ENCODE measurements around the gene TRRAP. TPM values are rescaled to one million over a fixed set of nuclear protein-coding genes. Genes with fewer than 3 reads are reported as not detected.

Gene TRRAP
- polyA plus RNA-seq, 1 donor from 2014 or later: 12.9 TPM

DNA sequence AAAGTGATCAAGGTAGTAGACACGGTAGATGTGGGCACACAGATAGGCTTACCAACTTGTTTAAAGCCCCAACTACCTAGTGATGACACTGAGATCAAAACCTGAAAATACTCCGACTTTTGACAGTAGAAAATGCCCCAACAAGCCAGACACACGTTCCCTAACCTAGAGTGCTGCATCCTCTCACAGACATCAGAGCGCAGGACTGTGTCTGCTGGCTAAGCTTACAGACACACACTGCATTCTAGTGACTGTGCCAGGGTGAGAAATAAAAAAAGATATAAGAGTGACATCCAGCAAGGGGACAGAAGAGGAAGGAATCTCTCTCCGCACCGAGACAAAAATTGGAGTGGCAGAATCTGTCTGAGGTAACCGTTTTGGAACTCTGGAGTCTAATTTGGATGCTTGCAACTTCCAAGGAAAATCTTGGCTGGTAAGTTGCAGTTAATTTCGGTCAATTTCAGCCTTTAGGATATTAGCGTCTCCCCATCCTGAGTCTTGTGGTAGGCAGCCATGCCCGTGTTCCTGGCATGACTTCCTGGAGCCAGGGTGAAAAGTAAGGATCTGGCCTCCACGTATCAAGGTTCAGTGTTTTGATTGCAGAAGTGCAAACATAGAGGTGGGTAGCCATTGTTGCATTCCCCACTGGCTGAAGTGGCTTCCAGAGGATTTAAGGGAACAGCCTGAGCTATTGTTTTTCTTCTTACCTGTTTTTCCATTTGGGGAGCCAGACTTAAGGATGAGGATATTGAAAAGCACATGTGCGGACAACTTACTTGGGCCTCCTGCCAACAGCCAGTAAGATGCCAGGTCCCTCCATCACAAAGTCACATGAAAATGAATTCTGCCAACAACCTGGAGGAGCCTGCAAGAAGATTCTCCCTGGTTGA, 141.4 kb downstream of the TRRAP start:
- TF ChIP-seq SMC3 (conservative IDR thresholded peaks at IDR 0.05; ENCODE audit: poor library complexity) (no peak), TAF1 (IDR thresholded peaks at IDR 0.05; ENCODE audit: low read depth) (no peak), EZH2 (IDR thresholded peaks at IDR 0.05; ENCODE audit: borderline replicate concordance, insufficient read depth, low read length, poor library complexity, severe bottlenecking) (no peak), MXI1 (conservative IDR thresholded peaks at IDR 0.05; ENCODE audit: poor library complexity, severe bottlenecking) (no peak), RAD21 (conservative IDR thresholded peaks at IDR 0.05) (no peak), EP300 (conservative IDR thresholded peaks at IDR 0.05; ENCODE audit: poor library complexity, severe bottlenecking) (no peak), POLR2AphosphoS5 (IDR thresholded peaks at IDR 0.05) (no peak)
- TF ChIP-seq, protein P1, sequence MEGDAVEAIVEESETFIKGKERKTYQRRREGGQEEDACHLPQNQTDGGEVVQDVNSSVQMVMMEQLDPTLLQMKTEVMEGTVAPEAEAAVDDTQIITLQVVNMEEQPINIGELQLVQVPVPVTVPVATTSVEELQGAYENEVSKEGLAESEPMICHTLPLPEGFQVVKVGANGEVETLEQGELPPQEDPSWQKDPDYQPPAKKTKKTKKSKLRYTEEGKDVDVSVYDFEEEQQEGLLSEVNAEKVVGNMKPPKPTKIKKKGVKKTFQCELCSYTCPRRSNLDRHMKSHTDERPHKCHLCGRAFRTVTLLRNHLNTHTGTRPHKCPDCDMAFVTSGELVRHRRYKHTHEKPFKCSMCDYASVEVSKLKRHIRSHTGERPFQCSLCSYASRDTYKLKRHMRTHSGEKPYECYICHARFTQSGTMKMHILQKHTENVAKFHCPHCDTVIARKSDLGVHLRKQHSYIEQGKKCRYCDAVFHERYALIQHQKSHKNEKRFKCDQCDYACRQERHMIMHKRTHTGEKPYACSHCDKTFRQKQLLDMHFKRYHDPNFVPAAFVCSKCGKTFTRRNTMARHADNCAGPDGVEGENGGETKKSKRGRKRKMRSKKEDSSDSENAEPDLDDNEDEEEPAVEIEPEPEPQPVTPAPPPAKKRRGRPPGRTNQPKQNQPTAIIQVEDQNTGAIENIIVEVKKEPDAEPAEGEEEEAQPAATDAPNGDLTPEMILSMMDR (IDR thresholded peaks at IDR 0.05; ENCODE audit: poor library complexity, severe bottlenecking): no peak
- TF ChIP-seq, protein P2, sequence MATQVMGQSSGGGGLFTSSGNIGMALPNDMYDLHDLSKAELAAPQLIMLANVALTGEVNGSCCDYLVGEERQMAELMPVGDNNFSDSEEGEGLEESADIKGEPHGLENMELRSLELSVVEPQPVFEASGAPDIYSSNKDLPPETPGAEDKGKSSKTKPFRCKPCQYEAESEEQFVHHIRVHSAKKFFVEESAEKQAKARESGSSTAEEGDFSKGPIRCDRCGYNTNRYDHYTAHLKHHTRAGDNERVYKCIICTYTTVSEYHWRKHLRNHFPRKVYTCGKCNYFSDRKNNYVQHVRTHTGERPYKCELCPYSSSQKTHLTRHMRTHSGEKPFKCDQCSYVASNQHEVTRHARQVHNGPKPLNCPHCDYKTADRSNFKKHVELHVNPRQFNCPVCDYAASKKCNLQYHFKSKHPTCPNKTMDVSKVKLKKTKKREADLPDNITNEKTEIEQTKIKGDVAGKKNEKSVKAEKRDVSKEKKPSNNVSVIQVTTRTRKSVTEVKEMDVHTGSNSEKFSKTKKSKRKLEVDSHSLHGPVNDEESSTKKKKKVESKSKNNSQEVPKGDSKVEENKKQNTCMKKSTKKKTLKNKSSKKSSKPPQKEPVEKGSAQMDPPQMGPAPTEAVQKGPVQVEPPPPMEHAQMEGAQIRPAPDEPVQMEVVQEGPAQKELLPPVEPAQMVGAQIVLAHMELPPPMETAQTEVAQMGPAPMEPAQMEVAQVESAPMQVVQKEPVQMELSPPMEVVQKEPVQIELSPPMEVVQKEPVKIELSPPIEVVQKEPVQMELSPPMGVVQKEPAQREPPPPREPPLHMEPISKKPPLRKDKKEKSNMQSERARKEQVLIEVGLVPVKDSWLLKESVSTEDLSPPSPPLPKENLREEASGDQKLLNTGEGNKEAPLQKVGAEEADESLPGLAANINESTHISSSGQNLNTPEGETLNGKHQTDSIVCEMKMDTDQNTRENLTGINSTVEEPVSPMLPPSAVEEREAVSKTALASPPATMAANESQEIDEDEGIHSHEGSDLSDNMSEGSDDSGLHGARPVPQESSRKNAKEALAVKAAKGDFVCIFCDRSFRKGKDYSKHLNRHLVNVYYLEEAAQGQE (IDR thresholded peaks at IDR 0.05; ENCODE audit: borderline replicate concordance): no peak
- H3K4me3 ChIP-seq (ENCODE audit: low read length): no peak overlapping the region

DNA sequence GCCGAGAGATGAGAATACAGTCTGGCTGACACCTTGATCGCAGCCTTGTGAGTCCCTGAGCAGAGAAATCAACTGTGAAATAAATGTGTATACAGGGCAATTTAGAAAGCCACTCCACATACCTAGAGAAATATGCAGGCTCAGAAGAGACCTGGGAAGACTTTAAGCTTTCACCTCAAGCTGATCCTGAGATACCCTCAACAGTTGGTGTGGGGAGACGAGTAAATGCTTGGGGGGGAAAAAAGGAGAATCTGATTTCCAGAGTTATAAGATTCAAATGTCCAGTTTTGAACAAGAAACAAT, 142.0 kb downstream of the TRRAP start:
- H3K4me2 ChIP-seq (ENCODE audit: low read length): no peak overlapping the region
- no peaks in the 10 kb centered on the region for H3K27me3 ChIP-seq (ENCODE audit: insufficient read depth, low read depth, low read length)
- TF ChIP-seq EZH2 (IDR thresholded peaks at IDR 0.05; ENCODE audit: borderline replicate concordance, insufficient read depth, low read length, poor library complexity, severe bottlenecking) (no peak), MXI1 (conservative IDR thresholded peaks at IDR 0.05; ENCODE audit: poor library complexity, severe bottlenecking) (no peak), EP300 (conservative IDR thresholded peaks at IDR 0.05; ENCODE audit: poor library complexity, severe bottlenecking) (no peak), POLR2AphosphoS5 (IDR thresholded peaks at IDR 0.05) (no peak), TAF1 (IDR thresholded peaks at IDR 0.05; ENCODE audit: low read depth) (no peak), SMC3 (conservative IDR thresholded peaks at IDR 0.05; ENCODE audit: poor library complexity) (no peak), RAD21 (conservative IDR thresholded peaks at IDR 0.05) (no peak)
- TF ChIP-seq, protein P1 (IDR thresholded peaks at IDR 0.05; ENCODE audit: poor library complexity, severe bottlenecking): no peak
- TF ChIP-seq, protein P2 (IDR thresholded peaks at IDR 0.05; ENCODE audit: borderline replicate concordance): no peak
- no peak overlapping the region for H2AFZ ChIP-seq (ENCODE audit: low read depth, low read length)
- H3K9ac ChIP-seq (ENCODE audit: low read length): no peak overlapping the region
- H3F3A ChIP-seq (ENCODE audit: insufficient read depth, low read length, poor library complexity, severe bottlenecking): no peaks in the 10 kb centered on the region
- peaks cover 3% of the 10 kb centered on the region for H3K36me3 ChIP-seq (ENCODE audit: insufficient read depth, low read length)
- no peaks in the 10 kb centered on the region for H3K79me2 ChIP-seq (replicated peaks; ENCODE audit: insufficient read depth, low read length)
- H4K20me1 ChIP-seq (ENCODE audit: insufficient read depth): no peaks in the 10 kb centered on the region
- no peak overlapping the region for H3K4me3 ChIP-seq (ENCODE audit: low read length)
- H3K27ac ChIP-seq (ENCODE audit: low read length): no peak overlapping the region
- no peaks in the 10 kb centered on the region for H3K9me3 ChIP-seq (ENCODE audit: low read length)
- H3K9me2 ChIP-seq (ENCODE audit: insufficient read depth, low read length): no peaks in the 10 kb centered on the region

More for the DNA sequence above, 141.4 kb downstream of the TRRAP start:
- Histone ChIP-seq H3K9me3 (ENCODE audit: low read length) (no peaks in the 10 kb centered on the region), H3K36me3 (ENCODE audit: insufficient read depth, low read length) (peaks cover 3% of the 10 kb centered on the region), H3K27ac (ENCODE audit: low read length) (no peak overlapping the region), H3K27me3 (ENCODE audit: insufficient read depth, low read depth, low read length) (no peaks in the 10 kb centered on the region), H2AFZ (ENCODE audit: low read depth, low read length) (no peak overlapping the region), H4K20me1 (ENCODE audit: insufficient read depth) (no peaks in the 10 kb centered on the region), H3K79me2 (replicated peaks; ENCODE audit: insufficient read depth, low read length) (no peaks in the 10 kb centered on the region), H3K9ac (ENCODE audit: low read length) (no peak overlapping the region), H3K9me2 (ENCODE audit: insufficient read depth, low read length) (no peaks in the 10 kb centered on the region), H3K4me2 (ENCODE audit: low read length) (no peak overlapping the region), H3F3A (ENCODE audit: insufficient read depth, low read length, poor library complexity, severe bottlenecking) (no peaks in the 10 kb centered on the region)

All from neural cell (in vitro differentiated cells).